Measurements from ENCODE around the gene KCNK1. TPM values are rescaled to one million over a fixed set of nuclear protein-coding genes. Genes with fewer than 3 reads are reported as not detected.

Gene KCNK1
- polyA plus RNA-seq, 1 donor from 2014 or later: 1.8 TPM

DNA sequence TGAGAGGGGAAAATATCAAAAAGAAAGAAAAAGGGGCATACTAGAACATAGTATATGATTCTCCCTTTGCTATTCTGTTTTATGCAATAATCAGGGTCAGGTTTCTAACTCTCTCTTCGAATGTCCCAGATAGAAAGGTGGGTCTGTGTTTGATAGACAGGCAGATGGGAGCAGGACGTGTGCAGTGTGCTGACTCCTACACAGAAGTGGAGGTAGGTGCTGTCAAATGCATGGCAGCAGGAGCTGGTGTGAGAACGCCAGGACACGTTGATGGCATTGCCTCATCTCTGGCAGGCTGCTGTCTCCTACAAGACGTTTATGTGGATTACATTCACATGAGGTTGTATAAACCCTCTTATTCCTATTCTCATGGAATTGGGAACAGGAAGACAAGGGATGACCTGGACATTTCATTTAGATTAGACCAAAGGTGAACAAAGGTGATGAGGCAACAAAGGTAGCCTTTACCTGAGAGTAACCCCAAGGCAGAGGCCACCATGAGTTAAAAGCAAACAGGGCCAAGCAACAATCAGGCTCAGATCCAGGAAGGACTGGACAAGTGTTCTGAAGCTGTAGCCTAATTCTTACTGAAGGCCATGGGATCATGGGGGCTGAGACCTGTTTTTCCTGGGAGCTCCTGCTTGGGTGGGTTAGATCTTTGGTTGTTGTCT is 37.8 kb downstream of the KCNK1 start:
- Histone ChIP-seq H3K27ac (ENCODE audit: low read length) (no peak overlapping the region), H3K9ac (ENCODE audit: low read length) (no peak overlapping the region)

DNA sequence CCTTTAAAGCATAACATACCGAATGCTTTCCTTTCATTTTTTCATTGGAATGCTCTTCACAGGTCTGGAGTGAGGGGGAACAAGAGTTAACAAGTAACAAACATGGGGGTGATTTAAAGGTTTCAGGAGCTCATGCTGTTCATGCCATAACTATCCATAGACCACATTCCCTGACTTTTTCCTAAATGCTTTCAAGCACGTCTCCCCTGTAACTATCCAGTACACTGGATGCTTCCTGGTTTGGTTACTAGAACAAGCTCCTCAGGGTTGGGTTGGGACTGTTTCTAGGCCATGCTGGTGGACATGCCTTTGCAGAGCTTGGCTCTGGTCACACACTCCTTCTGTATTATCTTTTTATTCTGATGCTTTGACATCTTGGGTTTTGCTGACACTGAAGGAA is 38.6 kb downstream of the KCNK1 start:
- H4K20me1 ChIP-seq (ENCODE audit: insufficient read depth): no peaks in the 10 kb centered on the region
- no peak for TF ChIP-seq SMC3 (conservative IDR thresholded peaks at IDR 0.05; ENCODE audit: poor library complexity)
- TF ChIP-seq, protein P1, sequence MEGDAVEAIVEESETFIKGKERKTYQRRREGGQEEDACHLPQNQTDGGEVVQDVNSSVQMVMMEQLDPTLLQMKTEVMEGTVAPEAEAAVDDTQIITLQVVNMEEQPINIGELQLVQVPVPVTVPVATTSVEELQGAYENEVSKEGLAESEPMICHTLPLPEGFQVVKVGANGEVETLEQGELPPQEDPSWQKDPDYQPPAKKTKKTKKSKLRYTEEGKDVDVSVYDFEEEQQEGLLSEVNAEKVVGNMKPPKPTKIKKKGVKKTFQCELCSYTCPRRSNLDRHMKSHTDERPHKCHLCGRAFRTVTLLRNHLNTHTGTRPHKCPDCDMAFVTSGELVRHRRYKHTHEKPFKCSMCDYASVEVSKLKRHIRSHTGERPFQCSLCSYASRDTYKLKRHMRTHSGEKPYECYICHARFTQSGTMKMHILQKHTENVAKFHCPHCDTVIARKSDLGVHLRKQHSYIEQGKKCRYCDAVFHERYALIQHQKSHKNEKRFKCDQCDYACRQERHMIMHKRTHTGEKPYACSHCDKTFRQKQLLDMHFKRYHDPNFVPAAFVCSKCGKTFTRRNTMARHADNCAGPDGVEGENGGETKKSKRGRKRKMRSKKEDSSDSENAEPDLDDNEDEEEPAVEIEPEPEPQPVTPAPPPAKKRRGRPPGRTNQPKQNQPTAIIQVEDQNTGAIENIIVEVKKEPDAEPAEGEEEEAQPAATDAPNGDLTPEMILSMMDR (IDR thresholded peaks at IDR 0.05; ENCODE audit: poor library complexity, severe bottlenecking): no peak
- TF ChIP-seq MXI1 (conservative IDR thresholded peaks at IDR 0.05; ENCODE audit: poor library complexity, severe bottlenecking): no peak
- TF ChIP-seq POLR2AphosphoS5 (IDR thresholded peaks at IDR 0.05): no peak
- no peak for TF ChIP-seq EZH2 (IDR thresholded peaks at IDR 0.05; ENCODE audit: borderline replicate concordance, insufficient read depth, low read length, poor library complexity, severe bottlenecking)
- TF ChIP-seq, protein P2, sequence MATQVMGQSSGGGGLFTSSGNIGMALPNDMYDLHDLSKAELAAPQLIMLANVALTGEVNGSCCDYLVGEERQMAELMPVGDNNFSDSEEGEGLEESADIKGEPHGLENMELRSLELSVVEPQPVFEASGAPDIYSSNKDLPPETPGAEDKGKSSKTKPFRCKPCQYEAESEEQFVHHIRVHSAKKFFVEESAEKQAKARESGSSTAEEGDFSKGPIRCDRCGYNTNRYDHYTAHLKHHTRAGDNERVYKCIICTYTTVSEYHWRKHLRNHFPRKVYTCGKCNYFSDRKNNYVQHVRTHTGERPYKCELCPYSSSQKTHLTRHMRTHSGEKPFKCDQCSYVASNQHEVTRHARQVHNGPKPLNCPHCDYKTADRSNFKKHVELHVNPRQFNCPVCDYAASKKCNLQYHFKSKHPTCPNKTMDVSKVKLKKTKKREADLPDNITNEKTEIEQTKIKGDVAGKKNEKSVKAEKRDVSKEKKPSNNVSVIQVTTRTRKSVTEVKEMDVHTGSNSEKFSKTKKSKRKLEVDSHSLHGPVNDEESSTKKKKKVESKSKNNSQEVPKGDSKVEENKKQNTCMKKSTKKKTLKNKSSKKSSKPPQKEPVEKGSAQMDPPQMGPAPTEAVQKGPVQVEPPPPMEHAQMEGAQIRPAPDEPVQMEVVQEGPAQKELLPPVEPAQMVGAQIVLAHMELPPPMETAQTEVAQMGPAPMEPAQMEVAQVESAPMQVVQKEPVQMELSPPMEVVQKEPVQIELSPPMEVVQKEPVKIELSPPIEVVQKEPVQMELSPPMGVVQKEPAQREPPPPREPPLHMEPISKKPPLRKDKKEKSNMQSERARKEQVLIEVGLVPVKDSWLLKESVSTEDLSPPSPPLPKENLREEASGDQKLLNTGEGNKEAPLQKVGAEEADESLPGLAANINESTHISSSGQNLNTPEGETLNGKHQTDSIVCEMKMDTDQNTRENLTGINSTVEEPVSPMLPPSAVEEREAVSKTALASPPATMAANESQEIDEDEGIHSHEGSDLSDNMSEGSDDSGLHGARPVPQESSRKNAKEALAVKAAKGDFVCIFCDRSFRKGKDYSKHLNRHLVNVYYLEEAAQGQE (IDR thresholded peaks at IDR 0.05; ENCODE audit: borderline replicate concordance): no peak
- no peak for TF ChIP-seq TAF1 (IDR thresholded peaks at IDR 0.05; ENCODE audit: low read depth)
- no peak for TF ChIP-seq RAD21 (conservative IDR thresholded peaks at IDR 0.05)
- TF ChIP-seq EP300 (conservative IDR thresholded peaks at IDR 0.05; ENCODE audit: poor library complexity, severe bottlenecking): no peak
- H3K4me2 ChIP-seq (ENCODE audit: low read length): no peak overlapping the region
- H3K27ac ChIP-seq (ENCODE audit: low read length): no peak overlapping the region
- H3K36me3 ChIP-seq (ENCODE audit: insufficient read depth, low read length): no peaks in the 10 kb centered on the region
- H2AFZ ChIP-seq (ENCODE audit: low read depth, low read length): no peak overlapping the region
- no peak overlapping the region for H3K9ac ChIP-seq (ENCODE audit: low read length)
- no peaks in the 10 kb centered on the region for H3K9me2 ChIP-seq (ENCODE audit: insufficient read depth, low read length)
- no peaks in the 10 kb centered on the region for H3F3A ChIP-seq (ENCODE audit: insufficient read depth, low read length, poor library complexity, severe bottlenecking)
- no peak overlapping the region for H3K4me3 ChIP-seq (ENCODE audit: low read length)
- H3K9me3 ChIP-seq (ENCODE audit: low read length): no peaks in the 10 kb centered on the region
- no peaks in the 10 kb centered on the region for H3K79me2 ChIP-seq (replicated peaks; ENCODE audit: insufficient read depth, low read length)
- H3K27me3 ChIP-seq (ENCODE audit: insufficient read depth, low read depth, low read length): no peaks in the 10 kb centered on the region

More for the DNA sequence above, 37.8 kb downstream of the KCNK1 start:
- H4K20me1 ChIP-seq (ENCODE audit: insufficient read depth): no peaks in the 10 kb centered on the region
- H3K79me2 ChIP-seq (replicated peaks; ENCODE audit: insufficient read depth, low read length): no peaks in the 10 kb centered on the region
- TF ChIP-seq, protein P1 (IDR thresholded peaks at IDR 0.05; ENCODE audit: poor library complexity, severe bottlenecking): no peak
- TF ChIP-seq, protein P2 (IDR thresholded peaks at IDR 0.05; ENCODE audit: borderline replicate concordance): no peak
- TF ChIP-seq POLR2AphosphoS5 (IDR thresholded peaks at IDR 0.05): no peak
- TF ChIP-seq EZH2 (IDR thresholded peaks at IDR 0.05; ENCODE audit: borderline replicate concordance, insufficient read depth, low read length, poor library complexity, severe bottlenecking): no peak
- no peak for TF ChIP-seq MXI1 (conservative IDR thresholded peaks at IDR 0.05; ENCODE audit: poor library complexity, severe bottlenecking)
- TF ChIP-seq SMC3 (conservative IDR thresholded peaks at IDR 0.05; ENCODE audit: poor library complexity): no peak
- no peak for TF ChIP-seq TAF1 (IDR thresholded peaks at IDR 0.05; ENCODE audit: low read depth)
- TF ChIP-seq RAD21 (conservative IDR thresholded peaks at IDR 0.05): no peak
- no peak for TF ChIP-seq EP300 (conservative IDR thresholded peaks at IDR 0.05; ENCODE audit: poor library complexity, severe bottlenecking)
- no peaks in the 10 kb centered on the region for H3K27me3 ChIP-seq (ENCODE audit: insufficient read depth, low read depth, low read length)
- no peak overlapping the region for H3K4me3 ChIP-seq (ENCODE audit: low read length)
- no peak overlapping the region for H3K4me2 ChIP-seq (ENCODE audit: low read length)
- H3K9me2 ChIP-seq (ENCODE audit: insufficient read depth, low read length): no peaks in the 10 kb centered on the region
- H3K36me3 ChIP-seq (ENCODE audit: insufficient read depth, low read length): no peaks in the 10 kb centered on the region
- H2AFZ ChIP-seq (ENCODE audit: low read depth, low read length): no peak overlapping the region
- H3K9me3 ChIP-seq (ENCODE audit: low read length): no peaks in the 10 kb centered on the region
- no peaks in the 10 kb centered on the region for H3F3A ChIP-seq (ENCODE audit: insufficient read depth, low read length, poor library complexity, severe bottlenecking)
